Hepatocyte (in vitro differentiated cells): Measurements from ENCODE around the gene IL4I1. TPM values are rescaled to one million over a fixed set of nuclear protein-coding genes. Genes with fewer than 3 reads are reported as not detected.
A peak's percentile ranks its signal among the peaks of the same experiment; 100 is the strongest.

Experiments used
- DNase-seq: peaks from one replicate; pipeline ENCODE4 v3.0.0-alpha.2; 2016; ENCODE audit warnings: low spot score
- H2AFZ ChIP-seq: fragments of 200-600 bp; sonication (generic); 2 replicates; pipeline ENCODE4 v1.6.0; 2016; ENCODE audit warnings: antibody characterized with exemption, mild to moderate bottlenecking
- H3K27ac ChIP-seq: fragments of 200-600 bp; sonication (generic); 2 replicates; pipeline ENCODE4 v1.5.1; 2016; ENCODE audit warnings: mild to moderate bottlenecking
- H3K27me3 ChIP-seq: fragments of 200-600 bp; sonication (generic); 2 replicates; pipeline ENCODE4 v1.6.1; 2016
- H3K36me3 ChIP-seq: fragments of 200-600 bp; sonication (generic); replicated peaks from 2 replicates; pipeline ENCODE4 v1.5.1; 2016; ENCODE audit warnings: low read depth; ENCODE audit not compliant: insufficient read depth
- H3K4me1 ChIP-seq: fragments of 200-600 bp; sonication (generic); 2 replicates; pipeline ENCODE4 v1.5.1; 2016; ENCODE audit warnings: mild to moderate bottlenecking, moderate library complexity; ENCODE audit not compliant: insufficient read depth
- H3K4me2 ChIP-seq: fragments of 200-600 bp; sonication (generic); 2 replicates; pipeline ENCODE4 v1.6.0; 2016
- H3K4me3 ChIP-seq: fragments of 200-600 bp; sonication (generic); 2 replicates; pipeline ENCODE4 v1.5.1; 2016; ENCODE audit warnings: mild to moderate bottlenecking
- H3K79me2 ChIP-seq: fragments of 200-600 bp; sonication (generic); 2 replicates; pipeline ENCODE4 v1.6.0; 2017; ENCODE audit warnings: mild to moderate bottlenecking
- H3K9me2 ChIP-seq: fragments of 200-600 bp; sonication (generic); replicated peaks from 2 replicates; pipeline ENCODE4 v1.6.0; 2017; ENCODE audit warnings: mild to moderate bottlenecking; ENCODE audit not compliant: insufficient read depth
- H3K9me3 ChIP-seq: fragments of 200-600 bp; sonication (generic); 2 replicates; pipeline ENCODE4 v1.5.1; 2016; ENCODE audit warnings: low read depth, mild to moderate bottlenecking
- H4K20me1 ChIP-seq: fragments of 200-600 bp; sonication (generic); 2 replicates; pipeline ENCODE4 v1.6.0; 2016; ENCODE audit warnings: mild to moderate bottlenecking; ENCODE audit not compliant: insufficient read depth, poor library complexity, severe bottlenecking
- CTCF ChIP-seq: fragments of 200-600 bp; sonication (generic); IDR thresholded peaks from 2 replicates; pipeline ENCODE4 v1.5.1; 2016; ENCODE audit warnings: antibody characterized with exemption, mild to moderate bottlenecking; ENCODE audit not compliant: poor library complexity
- EZH2 ChIP-seq: fragments of 200-600 bp; sonication (generic); IDR thresholded peaks from 2 replicates; pipeline ENCODE4 v1.6.1; 2016; ENCODE audit warnings: antibody characterized with exemption, mild to moderate bottlenecking, borderline replicate concordance
- EZH2phosphoT487 ChIP-seq: fragments of 200-600 bp; sonication (generic); IDR thresholded peaks from one replicate; pipeline ENCODE4 v1.6.1; 2018; ENCODE audit warnings: antibody characterized with exemption, mild to moderate bottlenecking, low read depth, moderate library complexity; ENCODE audit not compliant: unreplicated experiment, severe bottlenecking
- WGBS: methylation state at CpG from one replicate; pipeline ENCODE4 v1.1.6; 2016; ENCODE audit warnings: low lambda C conversion rate; ENCODE audit errors: missing lambda C conversion rate; 5-methylcytosine and 5-hydroxymethylcytosine counted together
- polyA plus RNA-seq: library from polyadenylated mRNA; unstranded; fragments of >200 nt; fragmentation: Nextera tagmentation; extraction: Ambion mirVana; gene quantifications from 2 replicates; pipeline ENCODE4 v1.2.1, GENCODE V29; 2016
- total RNA-seq: library from RNA; depleted of rRNA; stranded (reverse); fragments of >200 nt; gene quantifications from 2 replicates; pipeline ENCODE4 v1.2.3, GENCODE V29; 2014

Gene IL4I1
- total and polyA plus RNA-seq, 2 experiments from 2014 or later: 0.33 to 0.60 TPM

- Histone ChIP-seq H3K27me3 (no peaks in the 10 kb centered on the region), H3K4me2 (no peak overlapping the region), H3K4me3 (no peak overlapping the region), H3K27ac (no peak overlapping the region), H3K4me1 (peaks cover 10% of the 10 kb centered on the region), H2AFZ (no peak overlapping the region), H3K36me3 (no peaks in the 10 kb centered on the region), H3K9me2 (no peaks in the 10 kb centered on the region), H4K20me1 (peaks cover 2% of the 10 kb centered on the region), H3K9me3 (no peaks in the 10 kb centered on the region), H3K79me2 (peaks cover 56% of the 10 kb centered on the region)
- TF ChIP-seq CTCF (no peak), EZH2phosphoT487 (no peak), EZH2 (no peak)
- no peak for DNase-seq
- 90% methylated on average over 21 of the region's 21 CpGs for WGBS
These were observed 20.4 kb upstream of the IL4I1 start for GRCh38 chr19:49916839-49917733.

GRCh38 chr19:49915271-49915670 is 18.6 kb upstream of the IL4I1 start:
- H3K9me3 ChIP-seq: no peaks in the 10 kb centered on the region
- no peak overlapping the region for H2AFZ ChIP-seq
- H3K4me2 ChIP-seq: no peak overlapping the region
- H3K9me2 ChIP-seq: no peaks in the 10 kb centered on the region
- peaks cover 38% of the 10 kb centered on the region for H3K79me2 ChIP-seq
- 98% methylated on average over 6 of the region's 6 CpGs for WGBS
- H4K20me1 ChIP-seq: no peaks in the 10 kb centered on the region
- peaks cover 10% of the 10 kb centered on the region for H3K4me1 ChIP-seq
- TF ChIP-seq EZH2 (no peak), EZH2phosphoT487 (no peak), CTCF (no peak)
- no peaks in the 10 kb centered on the region for H3K27me3 ChIP-seq
- no peak overlapping the region for H3K4me3 ChIP-seq
- no peak for DNase-seq
- H3K36me3 ChIP-seq: no peaks in the 10 kb centered on the region
- no peak overlapping the region for H3K27ac ChIP-seq

- WGBS: 93% methylated on average over 10 of the region's 10 CpGs
- TF ChIP-seq EZH2: no peak
- TF ChIP-seq EZH2phosphoT487: no peak
- no peak for TF ChIP-seq CTCF
- Histone ChIP-seq H3K27ac (peak overlapping the region; percentile 80), H3K4me3 (no peak overlapping the region), H3K79me2 (peaks cover 26% of the 10 kb centered on the region), H3K27me3 (no peaks in the 10 kb centered on the region), H3K4me1 (peaks cover 10% of the 10 kb centered on the region), H3K9me2 (no peaks in the 10 kb centered on the region), H2AFZ (no peak overlapping the region), H3K36me3 (no peaks in the 10 kb centered on the region), H3K9me3 (no peaks in the 10 kb centered on the region), H3K4me2 (no peak overlapping the region), H4K20me1 (no peaks in the 10 kb centered on the region)
- DNase-seq: no peak
These were observed 17.0 kb upstream of the IL4I1 start for GRCh38 chr19:49913720-49914119.
